KG1 (cell line): Measurements from ENCODE around the gene DAZAP1.

Experiments
- DNase-seq: peaks from one replicate; lab custom pipeline; 2025; lab: John Stamatoyannopoulos, UW

The DAZAP1 gene

DNA sequence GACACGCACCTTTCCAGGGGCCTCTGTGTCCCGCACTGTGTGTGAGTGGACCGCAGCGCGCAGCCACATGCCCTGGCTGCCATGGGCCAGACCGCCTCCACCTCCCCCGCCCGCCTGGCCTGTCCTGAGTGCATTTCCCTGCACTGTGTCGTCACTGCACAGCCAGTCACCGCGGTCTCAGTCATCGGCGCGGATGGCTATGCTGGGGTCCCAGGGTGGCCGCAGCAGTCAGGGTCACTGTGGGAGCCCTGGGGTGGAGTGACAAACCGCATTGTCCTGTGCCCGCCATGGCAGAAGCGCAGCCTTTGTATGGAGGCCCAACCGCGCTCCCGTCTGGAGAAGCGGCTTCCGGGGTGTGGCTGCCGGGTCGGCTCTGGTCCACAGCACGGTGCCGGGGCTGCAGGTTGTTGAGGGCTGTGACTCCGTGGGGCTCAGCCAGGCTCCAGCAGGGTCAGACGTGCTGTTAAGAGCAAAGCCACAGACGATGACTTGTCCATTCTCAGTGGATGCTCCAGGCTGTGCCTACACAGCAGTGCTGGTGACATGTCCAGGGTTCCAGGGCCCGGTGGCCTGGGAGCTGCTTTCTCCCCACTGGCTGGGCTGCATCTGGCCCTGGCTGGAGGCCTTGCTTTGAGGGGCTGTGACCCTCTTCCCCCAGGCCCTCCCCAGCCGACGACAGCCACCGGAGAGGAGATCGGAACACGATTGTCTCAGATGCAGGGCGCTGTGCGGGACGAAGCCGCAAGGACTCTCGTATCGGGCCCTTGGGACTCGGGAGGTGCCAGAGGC lies 30.0 kb upstream of the DAZAP1 start:
- no peak for DNase-seq

DNA sequence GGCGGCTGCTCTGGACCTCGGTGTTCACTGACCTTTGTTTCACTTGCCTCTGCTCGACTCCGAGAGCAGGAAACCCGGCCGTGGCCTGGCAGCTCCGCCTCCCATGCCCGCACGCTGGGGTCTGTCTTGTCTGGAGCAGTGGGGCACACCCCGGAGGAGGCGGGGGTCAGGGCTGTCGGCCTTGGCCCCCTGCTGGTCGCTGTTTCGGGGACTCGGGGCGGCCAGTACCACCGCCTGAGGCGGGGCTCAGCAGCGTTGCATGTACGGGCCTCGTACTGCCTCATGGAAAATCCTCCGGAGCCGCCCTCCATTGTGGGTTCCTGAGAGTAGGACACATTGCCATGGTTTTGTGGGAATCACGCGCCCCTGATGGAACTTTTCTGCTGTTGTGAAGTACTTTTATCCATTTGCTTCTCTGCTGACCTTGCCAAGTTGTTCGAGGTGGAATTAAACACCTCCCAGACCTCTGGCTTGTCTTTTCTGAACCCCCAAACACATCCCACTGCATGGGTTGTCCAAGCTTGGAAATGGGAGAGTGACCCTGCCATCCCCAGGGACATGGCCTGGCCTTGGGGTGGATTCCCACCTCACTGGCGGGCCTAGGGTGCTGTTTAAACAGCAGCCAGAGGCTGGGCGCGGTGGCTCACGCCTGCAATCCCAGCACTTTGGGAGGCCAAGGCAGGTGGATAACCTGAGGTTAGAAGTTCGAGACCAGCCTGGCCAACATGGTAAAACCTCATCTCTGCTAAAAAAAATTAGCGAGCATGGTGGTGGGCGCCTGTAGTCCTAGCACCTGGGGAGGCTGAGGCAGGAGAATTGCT lies 29.2 kb upstream of the DAZAP1 start:
- DNase-seq = no peak

DNA sequence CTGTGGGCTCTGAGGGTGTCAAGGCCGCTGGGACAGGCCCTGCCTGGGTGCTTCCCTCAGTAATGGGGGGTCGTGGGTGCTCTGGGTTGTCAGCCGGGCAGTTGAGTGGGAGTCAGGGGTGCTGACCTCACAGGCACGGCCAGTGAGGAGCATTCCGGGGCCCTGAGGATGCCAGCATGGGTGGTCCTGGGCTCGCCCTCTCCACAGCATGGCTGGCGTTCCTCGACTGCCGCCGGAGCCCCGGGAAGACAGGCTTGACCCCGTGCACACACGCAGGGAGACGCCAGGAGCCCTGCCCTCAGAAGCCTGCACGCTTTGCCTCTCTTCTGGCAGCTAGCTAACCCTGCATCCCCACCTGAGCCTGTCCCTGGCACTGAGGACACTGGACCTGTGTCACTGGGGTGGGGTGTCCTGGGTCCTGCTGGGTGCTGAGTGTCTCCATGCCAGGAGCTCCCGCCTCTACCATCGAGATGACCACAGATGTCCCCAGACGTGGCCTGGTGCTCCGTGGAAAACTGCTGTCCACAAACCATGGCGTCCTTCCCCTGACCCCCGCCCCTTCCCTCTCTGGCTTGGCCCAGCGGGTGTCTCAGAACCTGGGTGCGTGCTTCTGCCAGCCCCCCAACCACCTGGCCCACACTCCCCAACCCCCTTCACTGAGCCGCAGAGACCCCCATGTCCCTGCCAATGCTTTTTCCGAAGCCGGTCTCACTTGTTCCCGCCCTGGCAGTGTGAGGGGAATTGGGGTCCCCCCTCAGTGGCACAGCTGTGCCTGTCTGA lies 28.1 kb upstream of the DAZAP1 start:
- DNase-seq = no peak

DNA sequence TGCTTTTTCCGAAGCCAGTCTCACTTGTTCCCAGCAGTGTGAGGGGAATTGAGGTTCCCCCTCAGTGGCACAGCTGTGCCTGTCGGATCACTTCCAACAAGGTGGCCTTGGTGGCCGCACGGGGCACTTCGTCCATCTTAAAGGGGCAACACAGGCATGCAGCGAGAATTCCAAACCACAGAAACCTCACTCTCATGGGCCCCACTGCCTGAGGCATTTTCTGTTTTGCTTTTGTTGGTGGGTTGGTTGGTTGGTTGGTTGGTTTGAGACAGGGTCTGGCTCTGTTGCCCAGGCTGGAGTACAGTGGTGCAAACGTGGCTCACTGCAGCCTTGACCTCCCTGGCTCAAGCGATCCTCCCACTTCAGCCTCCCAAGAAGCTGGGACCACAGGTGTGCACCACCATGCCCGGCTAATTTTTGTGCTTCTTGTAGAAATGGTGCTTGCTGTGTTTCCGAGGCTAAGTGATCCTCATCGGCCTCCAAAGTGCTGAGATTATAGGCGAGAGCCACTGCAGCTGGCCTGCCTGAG lies 27.4 kb upstream of the DAZAP1 start:
- DNase-seq = no peak

DNA sequence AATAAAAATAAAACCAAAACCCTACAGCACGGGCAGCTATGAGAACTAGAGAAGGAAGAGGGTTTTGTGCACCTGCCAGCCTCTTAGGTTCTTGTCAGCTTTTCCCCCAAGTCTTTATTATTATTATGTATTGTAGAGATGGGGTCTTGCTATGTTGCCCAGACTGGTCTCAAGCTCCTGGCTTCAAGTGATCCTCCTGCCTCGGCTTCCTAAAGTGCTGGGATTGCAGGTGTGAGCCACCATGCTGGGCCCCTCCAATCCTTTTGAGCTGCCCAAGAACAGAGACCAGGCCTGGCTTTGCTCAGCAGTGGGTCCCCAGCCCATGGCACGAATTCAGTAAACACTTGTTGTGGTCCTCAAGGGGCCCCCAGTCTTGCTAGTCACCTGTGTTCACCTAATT lies 25.1 kb upstream of the DAZAP1 start:
- no peak for DNase-seq

DNA sequence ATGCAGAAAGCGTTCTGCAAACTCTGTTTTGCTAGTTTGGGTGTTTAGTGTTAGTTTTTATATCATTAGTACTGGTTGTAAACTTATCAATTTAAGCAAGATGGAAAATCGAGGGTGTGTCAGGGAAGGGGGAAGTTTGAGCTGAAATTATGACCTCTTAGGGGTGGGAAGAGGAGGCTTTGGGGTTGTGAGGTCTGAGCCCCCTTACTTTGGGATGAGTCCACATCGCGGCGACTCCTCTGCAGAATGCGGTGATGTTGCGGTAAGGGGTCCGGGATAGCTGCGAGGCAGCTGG lies 24.4 kb upstream of the DAZAP1 start:
- DNase-seq = no peak

DNA sequence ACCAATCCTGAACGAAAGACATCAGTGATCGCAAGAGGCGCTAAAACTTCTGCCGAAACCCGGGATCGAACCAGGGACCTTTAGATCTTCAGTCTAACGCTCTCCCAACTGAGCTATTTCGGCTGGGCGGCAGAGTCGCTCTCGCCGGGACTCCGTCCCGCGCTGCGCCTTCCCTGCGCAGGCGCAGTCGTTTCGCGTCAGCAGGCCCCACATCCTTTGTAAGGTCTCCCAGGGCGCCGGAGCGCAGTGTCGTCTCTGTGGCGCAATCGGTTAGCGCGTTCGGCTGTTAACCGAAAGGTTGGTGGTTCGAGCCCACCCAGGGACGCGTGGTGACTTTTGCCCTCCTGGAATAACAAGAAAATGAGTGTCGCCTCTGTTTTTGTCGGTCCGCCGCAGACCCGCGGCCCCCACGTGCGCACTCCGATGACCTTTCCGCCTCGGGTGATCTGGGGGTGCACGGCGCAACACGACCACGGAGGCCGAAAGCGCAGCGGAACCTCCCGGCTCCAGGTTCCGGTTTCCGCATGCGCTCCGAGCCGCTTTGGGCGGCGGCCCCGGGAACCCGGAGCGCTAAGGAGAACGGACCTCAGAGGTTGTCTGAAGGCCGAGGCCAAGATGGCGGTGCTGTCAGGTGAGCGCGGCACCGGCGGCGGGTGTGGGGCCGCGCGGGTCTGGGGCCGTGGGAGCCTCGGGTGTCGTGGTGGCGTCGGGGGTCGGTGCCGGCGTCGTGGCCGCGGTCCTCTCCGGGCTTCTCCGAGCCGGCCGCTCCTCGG lies 23.9 kb upstream of the DAZAP1 start, which contains the start of gene NDUFS7:
Gene NDUFS7, plus strand, starts transcription at position 596 of the 773 bp plus-strand sequence. Its CDS starts 20 bp downstream, at position 616.
- DNase-seq = peak; percentile 94

DNA sequence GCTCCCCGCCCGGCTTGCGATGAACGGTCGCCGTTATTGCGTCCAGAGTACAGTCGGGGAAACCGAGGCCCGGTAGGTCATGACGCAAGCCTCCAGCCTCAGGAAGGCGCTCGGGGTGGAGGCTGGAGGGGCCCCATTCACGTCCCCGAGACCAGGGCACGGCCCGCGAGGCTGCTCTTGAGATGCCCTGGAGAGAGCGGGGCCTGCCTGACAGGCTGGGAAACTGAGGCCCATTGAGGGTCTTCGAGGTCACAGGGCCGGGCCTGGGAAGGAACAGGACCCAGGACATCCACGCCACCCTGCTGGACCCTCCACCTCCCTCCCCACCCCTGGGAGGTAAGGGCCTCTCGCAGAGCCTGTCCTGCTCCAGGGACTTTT lies 23.3 kb upstream of the DAZAP1 start:
- DNase-seq = no peak

DNA sequence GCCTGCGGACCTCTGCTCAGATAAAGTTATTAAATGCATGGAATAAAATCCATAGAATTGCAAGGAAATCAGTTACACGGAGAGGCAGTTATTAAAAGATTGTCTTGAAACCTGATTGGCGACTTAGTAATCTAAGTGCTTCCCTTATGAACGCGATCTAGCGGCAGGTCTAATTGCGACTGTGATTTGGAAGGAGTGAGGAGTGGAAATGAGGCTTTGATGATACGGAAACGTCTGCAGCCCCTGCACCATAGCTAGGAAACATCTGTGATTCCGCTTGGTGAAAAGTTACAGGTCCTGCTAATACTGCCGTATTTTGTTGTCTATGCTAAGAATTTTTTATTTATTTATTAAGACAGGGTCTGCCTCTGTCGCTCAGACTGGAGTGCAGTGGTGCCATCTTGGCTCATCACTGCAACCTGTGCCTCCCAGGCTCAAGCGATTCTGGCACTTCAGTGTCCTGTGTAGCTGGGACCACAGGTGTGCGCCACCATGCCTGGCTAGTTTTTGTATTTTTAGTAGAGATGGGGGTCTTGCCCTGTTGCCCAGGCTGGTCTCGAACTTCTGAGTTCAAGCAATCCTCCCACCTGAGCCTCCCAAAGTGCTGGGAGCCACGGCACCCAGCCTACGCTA lies 22.8 kb upstream of the DAZAP1 start:
- DNase-seq = no peak

DNA sequence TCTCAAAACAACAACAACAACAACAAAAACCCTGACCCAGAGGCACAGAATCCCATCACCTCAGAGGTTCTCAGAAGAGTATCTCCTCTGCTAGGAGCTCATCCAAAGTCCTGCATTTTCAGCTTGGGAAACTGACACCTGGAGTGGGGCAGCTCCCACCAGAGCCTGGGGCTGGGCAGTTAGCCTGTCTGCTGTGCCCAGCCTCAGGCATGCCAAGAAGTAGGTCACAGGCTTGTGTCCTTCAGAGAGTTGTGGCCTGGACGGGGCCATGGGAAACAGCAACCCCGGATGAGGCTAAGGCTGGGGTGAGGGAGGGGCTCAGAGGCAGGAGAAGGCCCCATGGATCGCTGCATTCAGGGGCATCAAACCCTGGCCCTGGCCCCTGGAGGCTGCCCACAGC lies 21.6 kb upstream of the DAZAP1 start:
- DNase-seq = no peak

DNA sequence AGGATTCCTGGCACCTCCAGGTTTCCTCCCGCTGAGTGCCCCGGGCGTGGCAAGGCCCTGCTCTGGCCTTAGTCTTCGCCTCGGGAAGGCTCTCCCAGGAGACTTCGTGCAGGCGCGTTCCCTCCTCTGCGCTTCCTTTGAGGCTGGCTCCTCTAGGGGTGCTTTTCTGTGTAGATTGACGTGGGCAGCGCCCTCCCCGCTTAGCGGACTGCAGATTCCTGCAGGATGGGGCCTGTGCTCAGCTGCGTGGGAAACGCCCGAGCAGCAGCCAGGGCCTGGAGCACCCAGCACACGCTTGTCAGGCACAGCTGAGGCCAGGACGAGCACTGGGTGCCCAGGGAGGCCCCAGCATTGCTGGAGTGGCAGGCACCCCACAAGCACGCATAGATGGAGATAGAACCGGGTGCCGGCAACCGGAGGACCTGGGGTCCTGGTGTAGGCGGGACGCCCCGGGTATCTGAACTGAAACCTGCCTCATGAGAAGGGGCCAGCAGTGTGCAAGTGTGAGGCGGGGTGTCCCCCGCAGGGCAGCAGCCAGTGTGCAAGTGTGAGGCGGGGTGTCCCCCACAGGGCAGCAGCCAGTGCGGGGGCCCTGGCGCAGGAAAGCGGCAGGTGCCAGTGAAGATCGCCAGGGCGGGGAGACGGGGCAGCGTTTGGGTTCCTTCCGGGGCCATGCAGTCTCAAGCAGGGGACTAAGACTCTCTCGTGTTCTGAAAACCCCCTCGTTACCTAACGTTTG lies 20.3 kb upstream of the DAZAP1 start:
- DNase-seq = no peak

DNA sequence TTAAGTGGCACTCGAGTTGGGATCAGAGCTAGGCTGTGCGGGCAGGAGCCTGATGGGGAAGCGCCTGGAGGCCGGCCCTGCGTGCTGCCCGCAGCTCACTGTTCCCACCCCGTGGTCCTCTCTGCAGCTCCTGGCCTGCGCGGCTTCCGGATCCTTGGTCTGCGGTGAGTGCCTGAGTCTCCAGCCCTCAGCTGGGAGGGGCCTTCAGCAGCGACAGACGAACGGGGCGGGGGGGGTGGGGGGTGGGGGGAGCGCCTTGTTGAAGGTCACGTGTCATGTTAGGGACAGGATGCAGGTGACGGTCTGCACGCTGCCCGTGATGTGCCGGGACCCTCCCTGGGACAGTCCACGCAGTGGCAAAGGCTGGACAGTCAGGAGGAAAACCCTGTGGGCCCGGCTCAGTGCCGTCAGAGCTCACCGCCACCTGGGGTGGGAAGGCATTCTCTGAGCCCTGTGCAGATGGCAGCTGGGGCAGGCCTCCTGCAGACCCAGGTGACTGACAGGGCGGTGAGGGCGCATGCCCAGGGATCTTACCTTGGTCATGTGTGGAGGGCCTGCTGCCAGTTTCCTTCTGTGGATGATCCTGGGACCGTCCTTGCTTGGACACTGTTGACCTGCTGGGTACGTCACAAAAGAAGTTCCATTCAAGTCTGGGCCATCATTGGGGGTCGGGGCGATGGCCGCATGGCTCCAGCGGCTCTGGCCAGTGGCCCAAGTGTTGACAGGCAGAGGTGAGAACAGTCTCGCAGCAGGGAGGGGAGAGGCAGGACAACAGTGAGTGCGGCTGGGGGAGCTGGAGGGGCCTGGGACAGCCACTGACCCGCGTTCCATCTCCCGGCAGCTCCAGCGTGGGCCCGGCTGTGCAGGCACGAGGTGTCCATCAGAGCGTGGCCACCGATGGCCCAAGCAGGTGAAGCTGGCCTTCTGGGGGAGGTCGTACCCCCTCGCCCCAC lies 19.4 kb upstream of the DAZAP1 start:
- no peak for DNase-seq

DNA sequence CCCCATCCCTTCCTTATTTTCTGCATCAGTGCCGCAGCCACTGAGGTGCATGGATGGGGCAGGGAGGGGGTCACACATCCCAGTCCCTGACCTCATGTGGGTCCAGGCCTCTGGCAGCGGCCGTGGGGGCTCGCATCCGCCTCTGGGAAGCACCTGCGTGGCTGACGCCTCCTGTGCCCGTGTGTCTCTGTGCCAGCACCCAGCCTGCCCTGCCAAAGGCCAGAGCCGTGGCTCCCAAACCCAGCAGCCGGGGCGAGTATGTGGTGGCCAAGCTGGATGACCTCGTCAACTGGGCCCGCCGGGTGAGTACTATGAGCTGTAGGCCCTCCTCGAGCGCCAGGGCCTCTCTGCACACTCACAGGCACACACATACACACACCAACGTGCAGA lies 18.8 kb upstream of the DAZAP1 start:
- no peak for DNase-seq

DNA sequence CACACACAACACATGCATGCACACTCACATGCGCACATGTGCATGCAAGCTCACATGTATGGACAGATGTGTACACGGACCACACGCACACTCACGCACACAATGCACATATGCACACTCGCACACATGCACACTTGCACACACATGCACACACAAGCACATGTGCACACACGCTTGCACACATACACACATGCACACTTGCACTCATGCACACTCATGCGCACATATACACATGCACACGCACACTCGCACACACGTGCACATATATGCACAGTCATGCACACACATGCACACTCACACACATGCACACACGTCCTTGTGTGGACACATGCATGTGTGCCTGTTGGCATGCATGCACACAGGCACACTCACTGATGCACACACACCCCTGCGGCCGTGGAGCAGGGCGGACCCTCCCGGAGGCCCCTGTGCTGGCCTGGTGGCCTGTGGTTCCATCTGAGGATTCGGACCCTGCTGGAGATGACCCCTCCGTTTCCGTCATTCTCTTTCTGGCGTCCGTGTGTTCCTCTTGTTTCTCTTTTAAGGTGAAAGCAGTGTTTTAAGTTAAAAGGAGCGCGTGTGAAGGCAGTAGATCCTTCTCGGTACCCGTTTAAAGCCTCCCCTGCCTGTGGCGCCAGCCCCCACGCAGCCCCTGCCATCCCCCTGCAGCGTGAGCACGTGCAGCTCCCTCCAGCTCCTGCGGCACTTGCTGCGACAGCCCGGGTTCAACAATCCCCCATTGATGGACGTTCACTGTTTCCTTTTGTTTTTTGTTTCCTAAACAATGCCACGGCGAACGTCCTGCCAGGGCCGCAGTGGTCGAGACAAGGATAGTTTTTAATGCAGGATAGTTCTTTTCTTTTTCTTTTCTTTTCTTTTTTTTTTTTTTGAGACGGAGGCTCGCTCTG lies 18.1 kb upstream of the DAZAP1 start:
- DNase-seq = no peak

DNA sequence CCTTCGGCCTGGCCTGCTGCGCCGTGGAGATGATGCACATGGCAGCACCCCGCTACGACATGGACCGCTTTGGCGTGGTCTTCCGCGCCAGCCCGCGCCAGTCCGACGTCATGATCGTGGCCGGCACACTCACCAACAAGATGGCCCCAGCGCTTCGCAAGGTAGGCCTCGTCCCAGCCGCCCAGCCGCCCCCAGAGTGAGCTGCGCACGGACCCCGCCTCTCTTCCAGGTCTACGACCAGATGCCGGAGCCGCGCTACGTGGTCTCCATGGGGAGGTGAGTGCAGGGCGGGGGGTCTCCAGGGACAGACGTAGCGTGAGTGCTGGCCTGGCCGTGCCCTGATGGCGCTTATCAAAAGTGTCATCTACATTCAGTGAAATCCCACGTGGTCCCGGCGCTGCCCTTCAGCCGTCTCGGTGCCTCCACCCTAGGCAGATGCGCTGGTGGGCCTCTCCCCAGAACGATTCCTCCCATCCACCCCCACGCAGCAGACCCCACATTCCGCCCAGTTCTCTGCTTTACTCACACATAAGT lies 16.4 kb upstream of the DAZAP1 start:
- DNase-seq = no peak

DNA sequence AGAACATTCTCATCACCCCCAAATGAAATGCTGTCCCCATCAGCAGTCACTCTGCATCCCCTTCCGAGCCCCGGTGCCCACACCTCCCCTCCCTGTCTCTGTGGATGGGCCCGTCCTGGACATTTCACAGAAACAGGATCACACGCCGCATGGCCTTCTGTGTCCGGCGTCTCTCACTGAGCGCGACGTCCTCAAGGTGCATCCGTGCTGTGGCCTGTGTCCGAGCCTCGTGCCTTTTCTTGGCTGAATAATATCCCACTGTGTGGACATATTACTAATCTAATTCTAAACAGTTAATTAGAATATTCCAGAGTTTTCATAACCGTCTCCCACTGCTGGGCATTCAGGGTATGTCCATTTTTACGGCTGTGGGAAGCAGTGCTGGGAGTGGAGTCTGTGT lies 15.0 kb upstream of the DAZAP1 start:
- no peak for DNase-seq

DNA sequence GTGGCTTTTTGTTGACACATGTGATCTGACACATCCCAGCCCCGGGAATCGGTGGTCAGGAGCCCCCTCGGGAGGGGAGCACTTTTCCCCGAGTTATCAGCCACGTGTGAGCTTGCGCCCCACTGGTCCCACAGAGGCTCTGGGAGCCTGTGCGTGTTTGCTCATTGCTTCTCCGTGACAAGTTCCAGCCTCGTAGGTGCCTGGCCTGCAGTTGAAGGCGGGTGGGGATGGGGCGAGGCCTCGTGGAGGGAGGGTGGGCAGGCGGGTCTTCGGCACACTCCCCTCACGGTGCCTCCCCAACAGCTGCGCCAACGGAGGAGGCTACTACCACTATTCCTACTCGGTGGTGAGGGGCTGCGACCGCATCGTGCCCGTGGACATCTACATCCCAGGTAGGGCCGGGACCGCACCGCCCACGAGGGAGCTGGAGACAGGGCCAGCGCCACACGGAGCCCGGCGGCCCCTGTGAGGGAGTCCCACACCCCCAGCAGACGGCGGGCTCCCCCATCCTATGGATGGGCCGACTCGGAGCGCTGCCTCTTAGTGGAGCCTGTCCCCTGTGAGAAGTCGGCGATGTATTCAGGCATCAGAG lies 14.4 kb upstream of the DAZAP1 start:
- no peak for DNase-seq

DNA sequence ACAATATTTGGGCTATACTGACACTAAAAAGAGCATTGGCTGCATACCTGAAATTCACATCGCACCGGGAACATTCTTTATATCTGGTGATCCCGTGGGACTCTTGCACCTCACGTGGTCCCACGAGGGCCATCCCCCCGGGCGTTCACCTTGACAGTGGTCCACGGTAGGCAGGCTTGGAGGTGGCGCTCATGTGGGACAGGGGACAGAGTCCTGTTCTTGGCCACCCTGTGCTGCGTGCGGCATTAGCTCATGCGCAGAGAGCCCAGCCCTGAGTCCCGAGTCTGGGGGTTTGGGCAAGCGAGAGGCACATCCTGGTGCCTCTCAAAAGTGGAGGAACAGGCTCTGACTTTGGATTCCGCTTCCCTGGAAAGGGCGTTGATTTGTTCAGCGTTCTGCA lies 13.5 kb upstream of the DAZAP1 start:
- DNase-seq = no peak
